Panc1 (cell line): Measurements from ENCODE around the gene PSTPIP1.

Experiments
- POLR2AphosphoS5 ChIP-seq: IDR thresholded peaks from 2 replicates; pipeline ENCODE4 v1.6.1; 2012; ENCODE audit warnings: mild to moderate bottlenecking, low read depth, low read length, moderate library complexity
- TF ChIP-seq, protein P1 (sequence below): fragments of 450-650 bp; IDR thresholded peaks from 2 replicates; pipeline ENCODE4 v1.5.1; 2017; ENCODE audit warnings: mild to moderate bottlenecking
- TF ChIP-seq, protein P2 (sequence below), 2 experiments: IDR thresholded peaks; 2 replicates each; pipeline ENCODE4 v1.6.1; 2011 to 2012; ENCODE audit warnings: low read depth in 2 of 2, control low read depth in 1 of 2, low read length in 1 of 2, mild to moderate bottlenecking in 1 of 2, moderate library complexity in 1 of 2; ENCODE audit not compliant: insufficient read depth in 1 of 2

GRCh38 chr15:76967067-76967466 lies 27.9 kb upstream of the PSTPIP1 start:
- TF ChIP-seq, protein P1, sequence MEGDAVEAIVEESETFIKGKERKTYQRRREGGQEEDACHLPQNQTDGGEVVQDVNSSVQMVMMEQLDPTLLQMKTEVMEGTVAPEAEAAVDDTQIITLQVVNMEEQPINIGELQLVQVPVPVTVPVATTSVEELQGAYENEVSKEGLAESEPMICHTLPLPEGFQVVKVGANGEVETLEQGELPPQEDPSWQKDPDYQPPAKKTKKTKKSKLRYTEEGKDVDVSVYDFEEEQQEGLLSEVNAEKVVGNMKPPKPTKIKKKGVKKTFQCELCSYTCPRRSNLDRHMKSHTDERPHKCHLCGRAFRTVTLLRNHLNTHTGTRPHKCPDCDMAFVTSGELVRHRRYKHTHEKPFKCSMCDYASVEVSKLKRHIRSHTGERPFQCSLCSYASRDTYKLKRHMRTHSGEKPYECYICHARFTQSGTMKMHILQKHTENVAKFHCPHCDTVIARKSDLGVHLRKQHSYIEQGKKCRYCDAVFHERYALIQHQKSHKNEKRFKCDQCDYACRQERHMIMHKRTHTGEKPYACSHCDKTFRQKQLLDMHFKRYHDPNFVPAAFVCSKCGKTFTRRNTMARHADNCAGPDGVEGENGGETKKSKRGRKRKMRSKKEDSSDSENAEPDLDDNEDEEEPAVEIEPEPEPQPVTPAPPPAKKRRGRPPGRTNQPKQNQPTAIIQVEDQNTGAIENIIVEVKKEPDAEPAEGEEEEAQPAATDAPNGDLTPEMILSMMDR: no peak
- TF ChIP-seq POLR2AphosphoS5: no peak
- TF ChIP-seq, protein P2, sequence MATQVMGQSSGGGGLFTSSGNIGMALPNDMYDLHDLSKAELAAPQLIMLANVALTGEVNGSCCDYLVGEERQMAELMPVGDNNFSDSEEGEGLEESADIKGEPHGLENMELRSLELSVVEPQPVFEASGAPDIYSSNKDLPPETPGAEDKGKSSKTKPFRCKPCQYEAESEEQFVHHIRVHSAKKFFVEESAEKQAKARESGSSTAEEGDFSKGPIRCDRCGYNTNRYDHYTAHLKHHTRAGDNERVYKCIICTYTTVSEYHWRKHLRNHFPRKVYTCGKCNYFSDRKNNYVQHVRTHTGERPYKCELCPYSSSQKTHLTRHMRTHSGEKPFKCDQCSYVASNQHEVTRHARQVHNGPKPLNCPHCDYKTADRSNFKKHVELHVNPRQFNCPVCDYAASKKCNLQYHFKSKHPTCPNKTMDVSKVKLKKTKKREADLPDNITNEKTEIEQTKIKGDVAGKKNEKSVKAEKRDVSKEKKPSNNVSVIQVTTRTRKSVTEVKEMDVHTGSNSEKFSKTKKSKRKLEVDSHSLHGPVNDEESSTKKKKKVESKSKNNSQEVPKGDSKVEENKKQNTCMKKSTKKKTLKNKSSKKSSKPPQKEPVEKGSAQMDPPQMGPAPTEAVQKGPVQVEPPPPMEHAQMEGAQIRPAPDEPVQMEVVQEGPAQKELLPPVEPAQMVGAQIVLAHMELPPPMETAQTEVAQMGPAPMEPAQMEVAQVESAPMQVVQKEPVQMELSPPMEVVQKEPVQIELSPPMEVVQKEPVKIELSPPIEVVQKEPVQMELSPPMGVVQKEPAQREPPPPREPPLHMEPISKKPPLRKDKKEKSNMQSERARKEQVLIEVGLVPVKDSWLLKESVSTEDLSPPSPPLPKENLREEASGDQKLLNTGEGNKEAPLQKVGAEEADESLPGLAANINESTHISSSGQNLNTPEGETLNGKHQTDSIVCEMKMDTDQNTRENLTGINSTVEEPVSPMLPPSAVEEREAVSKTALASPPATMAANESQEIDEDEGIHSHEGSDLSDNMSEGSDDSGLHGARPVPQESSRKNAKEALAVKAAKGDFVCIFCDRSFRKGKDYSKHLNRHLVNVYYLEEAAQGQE (IDR thresholded peaks at IDR 0.05; ENCODE audit: insufficient read depth in 1 of 2, low read depth in 2 of 2, low read length in 1 of 2): no peak
